K562 (cell line): Measurements from ENCODE around the gene FLAD1. TPM values are rescaled to one million over a fixed set of nuclear protein-coding genes. Genes with fewer than 3 reads are reported as not detected.

ENCODE experiments used
- ARHGAP35 ChIP-seq: fragments of 450-650 bp; IDR thresholded peaks from 2 replicates; pipeline ENCODE4 v1.6.1; 2018; ENCODE audit not compliant: partially characterized antibody
- BACH1 ChIP-seq: fragments of 200-800 bp; sonication (Bioruptor generic); IDR thresholded peaks from 2 replicates; pipeline ENCODE4 v1.6.1; 2016; ENCODE audit warnings: missing genetic modification characterization, missing compliant biosample characterization
- CBFA2T2 ChIP-seq: fragments of 450-650 bp; conservative IDR thresholded peaks from 2 replicates; pipeline ENCODE4 v1.6.1; 2017; ENCODE audit warnings: mild to moderate bottlenecking
- CC2D1A ChIP-seq: fragments of 450-650 bp; IDR thresholded peaks from 2 replicates; pipeline ENCODE4 v1.6.1; 2017; ENCODE audit warnings: mild to moderate bottlenecking
- DNMT1 ChIP-seq: fragments of 450-650 bp; IDR thresholded peaks from 2 replicates; pipeline ENCODE4 v1.6.1; 2016; ENCODE audit warnings: antibody characterized with exemption, mild to moderate bottlenecking
- ELF2 ChIP-seq: fragments of 250-450 bp; sonication (Bioruptor Pico); IDR thresholded peaks from 2 replicates; pipeline ENCODE4 v1.5.0; 2021; ENCODE audit warnings: mild to moderate bottlenecking
- FOXK2 ChIP-seq, 2 experiments: fragments of 450-650 bp; IDR thresholded peaks in 1 of 2; conservative IDR thresholded peaks in 1 of 2; 2 replicates each; pipeline ENCODE4 v1.6.1; 2016; ENCODE audit warnings: low read depth in 2 of 2, mild to moderate bottlenecking in 1 of 2
- FOXP1 ChIP-seq: sonication (generic); formaldehyde crosslinking; IDR thresholded peaks from 2 replicates; pipeline ENCODE4 v1.8.0; 2022; ENCODE audit warnings: mild to moderate bottlenecking, missing genetic modification reagents
- HIVEP1 ChIP-seq: fragments of 250-450 bp; sonication (Bioruptor Pico); IDR thresholded peaks from 2 replicates; pipeline ENCODE4 v1.4.0; 2020; ENCODE audit warnings: mild to moderate bottlenecking
- HLTF ChIP-seq: fragments of 450-650 bp; IDR thresholded peaks from 2 replicates; pipeline ENCODE4 v1.6.1; 2016
- IRF2 ChIP-seq: sonication (generic); formaldehyde crosslinking; IDR thresholded peaks from 2 replicates; pipeline ENCODE4 v1.8.1; 2022; ENCODE audit warnings: mild to moderate bottlenecking, missing genetic modification reagents
- KAT2B ChIP-seq: IDR thresholded peaks from one replicate; pipeline ENCODE4 v1.6.1; 2012; ENCODE audit warnings: low read depth, mild to moderate bottlenecking, control low read depth, inconsistent platforms, low read length, moderate library complexity
- NCOR1 ChIP-seq: fragments of 450-650 bp; IDR thresholded peaks from 2 replicates; pipeline ENCODE4 v1.6.1; 2016; ENCODE audit warnings: mild to moderate bottlenecking, moderate library complexity
- RBBP5 ChIP-seq: fragments of 200-600 bp; sonication (generic); IDR thresholded peaks from 2 replicates; pipeline ENCODE4 v1.6.1; 2012; ENCODE audit warnings: borderline replicate concordance, mild to moderate bottlenecking, low read length, control low read depth, inconsistent platforms; ENCODE audit not compliant: insufficient read depth, poor library complexity, severe bottlenecking
- RBM14 ChIP-seq: fragments of 200-400 bp; formaldehyde crosslinking; IDR thresholded peaks from 2 replicates; pipeline ENCODE4 v1.6.1; 2018; ENCODE audit warnings: low read depth, mild to moderate bottlenecking, low read length, moderate library complexity, borderline replicate concordance; ENCODE audit not compliant: insufficient read depth
- SNRNP70 ChIP-seq: fragments of 200-400 bp; formaldehyde crosslinking; optimal IDR thresholded peaks from 2 replicates; pipeline ENCODE3; 2017; ENCODE audit warnings: low read depth, low read length
- TGIF2 ChIP-seq: sonication (generic); formaldehyde crosslinking; IDR thresholded peaks from 2 replicates; pipeline ENCODE4 v1.8.1; 2022; ENCODE audit warnings: mild to moderate bottlenecking, missing genetic modification reagents, moderate library complexity
- U2AF2 ChIP-seq: fragments of 200-400 bp; formaldehyde crosslinking; optimal IDR thresholded peaks from 2 replicates; pipeline ENCODE3; 2017; ENCODE audit warnings: low read depth, mild to moderate bottlenecking, low read length
- ZFP30 ChIP-seq: fragments of 250-450 bp; sonication (Bioruptor Pico); IDR thresholded peaks from 2 replicates; pipeline ENCODE4 v1.8.0; 2022; ENCODE audit warnings: moderate library complexity, mild to moderate bottlenecking, inconsistent platforms, borderline replicate concordance
- ZNF436 ChIP-seq: fragments of 250-450, 450-650 bp; sonication (Bioruptor Pico); formaldehyde crosslinking; IDR thresholded peaks from 2 replicates; pipeline ENCODE4 v1.7.0; 2020; ENCODE audit warnings: mild to moderate bottlenecking
- polyA plus RNA-seq, 8 experiments: library from polyadenylated mRNA; depleted of rRNA in 4 of 8; stranded (reverse) in 5 of 8; unstranded in 3 of 8; fragments of >200 nt; fragmentation: Nextera tagmentation in 2 of 8; fragmentation: Illumina TruSeq in 1 of 8; extraction: Ambion mirVana in 2 of 8; extraction: Trizol in 1 of 8; gene quantifications; 2 replicates each; pipeline versions ENCODE4 v1.2.1 to v1.2.3, GENCODE V29; 2011 to 2014; ENCODE audit warnings: inconsistent platforms in 1 of 8, missing spikeins in 1 of 8
- total RNA-seq, 7 experiments: library from RNA; depleted of rRNA in 6 of 7; stranded (reverse); fragments of >200 nt in 6 of 7; fragmentation: Illumina TruSeq in 2 of 7; extraction: Trizol in 2 of 7; gene quantifications; 2 replicates each; pipeline versions ENCODE4 v1.2.1 to v1.2.3, GENCODE V29; 2011 to 2021; ENCODE audit warnings: low replicate concordance in 1 of 7
- TF ChIP-seq, protein P1 (sequence below): sonication (generic); formaldehyde crosslinking; IDR thresholded peaks from 2 replicates; pipeline ENCODE4 v1.8.0; 2022; ENCODE audit warnings: missing genetic modification reagents, mild to moderate bottlenecking, borderline replicate concordance
- TF ChIP-seq, protein P2 (sequence below): sonication (generic); formaldehyde crosslinking; IDR thresholded peaks from 2 replicates; pipeline ENCODE4 v1.8.1; 2023; ENCODE audit warnings: missing genetic modification reagents, mild to moderate bottlenecking, borderline replicate concordance
- TF ChIP-seq, protein P3 (sequence below): fragments of 250-450 bp; sonication (Bioruptor Pico); IDR thresholded peaks from 2 replicates; pipeline ENCODE4 v1.8.0; 2022; ENCODE audit warnings: moderate library complexity, mild to moderate bottlenecking, inconsistent platforms

FLAD1 gene
- total and polyA plus RNA-seq, 9 of the 15 experiments (the other 6 are each of a cell fraction or from before 2014, with no cell fraction given) = 24.9 to 85.8 (median 67.0) TPM

DNA sequence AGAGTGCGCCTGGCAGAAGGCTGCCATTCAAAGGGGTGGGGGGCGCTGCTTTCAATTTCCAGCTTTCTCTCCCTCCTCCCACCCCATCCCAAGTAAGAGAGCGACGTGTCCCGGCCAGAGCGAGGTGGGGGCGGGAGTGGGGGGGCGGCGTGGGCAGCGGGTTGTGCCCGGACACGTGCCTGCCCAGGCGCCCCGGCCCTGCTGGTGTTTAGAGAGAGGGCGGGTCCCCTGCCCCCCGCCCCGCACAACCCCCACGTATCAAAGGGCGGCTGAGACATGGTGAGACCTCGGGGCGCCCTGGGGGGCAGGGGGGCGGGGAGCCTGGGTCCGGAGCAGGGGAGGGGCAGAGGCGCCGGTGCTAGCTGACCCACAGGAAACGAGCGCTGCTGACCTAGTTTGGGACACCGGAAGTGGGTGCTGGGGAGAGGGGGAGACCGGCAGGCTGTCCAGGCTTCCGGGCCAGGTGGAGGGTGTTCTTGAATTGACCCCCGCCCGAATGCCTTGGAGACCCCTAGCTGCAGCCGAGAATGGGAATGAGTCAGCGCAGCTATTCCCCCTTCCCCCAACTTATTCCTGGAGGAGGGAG, 20.7 kb downstream of the FLAD1 start (continued):
- no peak; the same call in 1 of the 2 replicates for TF ChIP-seq FOXP1
- TF ChIP-seq, protein P1, sequence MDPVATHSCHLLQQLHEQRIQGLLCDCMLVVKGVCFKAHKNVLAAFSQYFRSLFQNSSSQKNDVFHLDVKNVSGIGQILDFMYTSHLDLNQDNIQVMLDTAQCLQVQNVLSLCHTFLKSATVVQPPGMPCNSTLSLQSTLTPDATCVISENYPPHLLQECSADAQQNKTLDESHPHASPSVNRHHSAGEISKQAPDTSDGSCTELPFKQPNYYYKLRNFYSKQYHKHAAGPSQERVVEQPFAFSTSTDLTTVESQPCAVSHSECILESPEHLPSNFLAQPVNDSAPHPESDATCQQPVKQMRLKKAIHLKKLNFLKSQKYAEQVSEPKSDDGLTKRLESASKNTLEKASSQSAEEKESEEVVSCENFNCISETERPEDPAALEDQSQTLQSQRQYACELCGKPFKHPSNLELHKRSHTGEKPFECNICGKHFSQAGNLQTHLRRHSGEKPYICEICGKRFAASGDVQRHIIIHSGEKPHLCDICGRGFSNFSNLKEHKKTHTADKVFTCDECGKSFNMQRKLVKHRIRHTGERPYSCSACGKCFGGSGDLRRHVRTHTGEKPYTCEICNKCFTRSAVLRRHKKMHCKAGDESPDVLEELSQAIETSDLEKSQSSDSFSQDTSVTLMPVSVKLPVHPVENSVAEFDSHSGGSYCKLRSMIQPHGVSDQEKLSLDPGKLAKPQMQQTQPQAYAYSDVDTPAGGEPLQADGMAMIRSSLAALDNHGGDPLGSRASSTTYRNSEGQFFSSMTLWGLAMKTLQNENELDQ (CRISPR knock-in tag) = no peak
- no peak for TF ChIP-seq ARHGAP35
- no peak for TF ChIP-seq BACH1
- no peak for TF ChIP-seq DNMT1
- TF ChIP-seq U2AF2 = no peak
- TF ChIP-seq IRF2 (CRISPR knock-in tag) = no peak
- peak; percentile 42; the same call in 1 of the 2 replicates for TF ChIP-seq NCOR1
- TF ChIP-seq, protein P2, sequence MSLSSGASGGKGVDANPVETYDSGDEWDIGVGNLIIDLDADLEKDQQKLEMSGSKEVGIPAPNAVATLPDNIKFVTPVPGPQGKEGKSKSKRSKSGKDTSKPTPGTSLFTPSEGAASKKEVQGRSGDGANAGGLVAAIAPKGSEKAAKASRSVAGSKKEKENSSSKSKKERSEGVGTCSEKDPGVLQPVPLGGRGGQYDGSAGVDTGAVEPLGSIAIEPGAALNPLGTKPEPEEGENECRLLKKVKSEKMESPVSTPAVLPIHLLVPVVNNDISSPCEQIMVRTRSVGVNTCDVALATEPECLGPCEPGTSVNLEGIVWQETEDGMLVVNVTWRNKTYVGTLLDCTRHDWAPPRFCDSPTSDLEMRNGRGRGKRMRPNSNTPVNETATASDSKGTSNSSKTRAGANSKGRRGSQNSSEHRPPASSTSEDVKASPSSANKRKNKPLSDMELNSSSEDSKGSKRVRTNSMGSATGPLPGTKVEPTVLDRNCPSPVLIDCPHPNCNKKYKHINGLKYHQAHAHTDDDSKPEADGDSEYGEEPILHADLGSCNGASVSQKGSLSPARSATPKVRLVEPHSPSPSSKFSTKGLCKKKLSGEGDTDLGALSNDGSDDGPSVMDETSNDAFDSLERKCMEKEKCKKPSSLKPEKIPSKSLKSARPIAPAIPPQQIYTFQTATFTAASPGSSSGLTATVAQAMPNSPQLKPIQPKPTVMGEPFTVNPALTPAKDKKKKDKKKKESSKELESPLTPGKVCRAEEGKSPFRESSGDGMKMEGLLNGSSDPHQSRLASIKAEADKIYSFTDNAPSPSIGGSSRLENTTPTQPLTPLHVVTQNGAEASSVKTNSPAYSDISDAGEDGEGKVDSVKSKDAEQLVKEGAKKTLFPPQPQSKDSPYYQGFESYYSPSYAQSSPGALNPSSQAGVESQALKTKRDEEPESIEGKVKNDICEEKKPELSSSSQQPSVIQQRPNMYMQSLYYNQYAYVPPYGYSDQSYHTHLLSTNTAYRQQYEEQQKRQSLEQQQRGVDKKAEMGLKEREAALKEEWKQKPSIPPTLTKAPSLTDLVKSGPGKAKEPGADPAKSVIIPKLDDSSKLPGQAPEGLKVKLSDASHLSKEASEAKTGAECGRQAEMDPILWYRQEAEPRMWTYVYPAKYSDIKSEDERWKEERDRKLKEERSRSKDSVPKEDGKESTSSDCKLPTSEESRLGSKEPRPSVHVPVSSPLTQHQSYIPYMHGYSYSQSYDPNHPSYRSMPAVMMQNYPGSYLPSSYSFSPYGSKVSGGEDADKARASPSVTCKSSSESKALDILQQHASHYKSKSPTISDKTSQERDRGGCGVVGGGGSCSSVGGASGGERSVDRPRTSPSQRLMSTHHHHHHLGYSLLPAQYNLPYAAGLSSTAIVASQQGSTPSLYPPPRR = no peak
- TF ChIP-seq ZFP30 (CRISPR knock-in tag) = no peak
- no peak for TF ChIP-seq FOXK2 (conservative IDR thresholded peaks at IDR 0.05 in 1 of 2, IDR thresholded peaks at IDR 0.05 in 1 of 2; ENCODE audit: low read depth in 2 of 2)
- no peak for TF ChIP-seq TGIF2
- TF ChIP-seq RBM14 = no peak
- no peak for TF ChIP-seq RBBP5
- TF ChIP-seq ELF2 = no peak
- TF ChIP-seq, protein P3, sequence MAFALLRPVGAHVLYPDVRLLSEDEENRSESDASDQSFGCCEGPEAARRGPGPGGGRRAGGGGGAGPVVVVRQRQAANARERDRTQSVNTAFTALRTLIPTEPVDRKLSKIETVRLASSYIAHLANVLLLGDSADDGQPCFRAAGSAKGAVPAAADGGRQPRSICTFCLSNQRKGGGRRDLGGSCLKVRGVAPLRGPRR = no peak
- TF ChIP-seq CC2D1A = no peak
- TF ChIP-seq SNRNP70 = no peak
- no peak for TF ChIP-seq CBFA2T2
- no peak for TF ChIP-seq KAT2B
- no peak for TF ChIP-seq HLTF
- no peak for TF ChIP-seq HIVEP1 (CRISPR knock-in tag)
- no peak for TF ChIP-seq ZNF436 (CRISPR knock-in tag)
